ENCODE results near the gene GJA1. TPM values are rescaled to one million over a fixed set of nuclear protein-coding genes. Genes with fewer than 3 reads are reported as not detected.

The GJA1 gene
- total and polyA plus RNA-seq, 2 of the 4 experiments (the other 2 are of a cell fraction): 180 to 323 TPM

GRCh38 chr6:121436960-121437850, 1.8 kb downstream of the GJA1 start:
- Histone ChIP-seq H2AK5ac (ENCODE audit: low read depth, low read length) (peak overlapping the region; percentile 86), H3K4me3 (ENCODE audit: insufficient read depth, low read depth, low read length) (peak overlapping the region; percentile 89), H3K23ac (ENCODE audit: low read depth, low read length) (peak overlapping the region; percentile 97), H3K56ac (ENCODE audit: extremely low read depth, insufficient read depth, low read length) (peak overlapping the region; percentile 99), H2BK20ac (ENCODE audit: low read depth, low read length) (peak overlapping the region; percentile 68), H3K9me3 (ENCODE audit: control insufficient read depth, insufficient read depth, low read length) (no peaks in the 10 kb centered on the region), H4K5ac (ENCODE audit: low read depth, low read length) (peak overlapping the region; percentile 83), H4K91ac (ENCODE audit: insufficient read depth, low read depth, low read length) (peak overlapping the region; percentile 96), H3K4ac (ENCODE audit: low read depth, low read length) (peak overlapping the region; percentile 97), H3K4me2 (ENCODE audit: low read depth, low read length) (peak overlapping the region; percentile 95), H2BK5ac (ENCODE audit: low read depth, low read length, poor library complexity, severe bottlenecking) (peak overlapping the region; percentile 93), H2BK15ac (ENCODE audit: low read depth, low read length) (peak overlapping the region; percentile 80; the same call in 2 of the 3 replicates), H4K20me1 (ENCODE audit: insufficient read depth, low read length) (peaks cover 24% of the 10 kb centered on the region), H2BK120ac (ENCODE audit: low read depth, low read length) (peak overlapping the region; percentile 82), H3K36me3 (ENCODE audit: control insufficient read depth, insufficient read depth, low read length) (peaks cover 5% of the 10 kb centered on the region), H3K9me1 (ENCODE audit: insufficient read depth, low read length) (peaks cover 3% of the 10 kb centered on the region; the same call in 1 of the 2 replicates), H3K4me1 (ENCODE audit: control insufficient read depth, insufficient read depth, low read length) (peaks cover 10% of the 10 kb centered on the region), H3K27ac (ENCODE audit: insufficient read depth, low read length) (peak overlapping the region; percentile 96), H2AK9ac (replicated peaks; ENCODE audit: low read depth, low read length, poor library complexity) (peak overlapping the region; percentile 80), H3K14ac (replicated peaks; ENCODE audit: low read depth, low read length) (peak overlapping the region; percentile 95), H3K18ac (ENCODE audit: low read depth, low read length) (peak overlapping the region; percentile 96), H3K27me3 (ENCODE audit: control insufficient read depth, insufficient read depth, low read length) (no peaks in the 10 kb centered on the region), H3K9ac (ENCODE audit: low read depth, low read length) (peak overlapping the region; percentile 98), H2AFZ (replicated peaks; ENCODE audit: low read length, poor library complexity) (peak overlapping the region; percentile 78), H3K79me1 (ENCODE audit: low read depth in 1 of 2, low read length in 2 of 2) (peaks cover 0 to 20% of the 10 kb centered on the region in 2 experiments; a peak in 2 of 4 replicates), H4K8ac (ENCODE audit: low read depth in 2 of 2, low read length in 2 of 2) (peak overlapping the region; percentile 82 to 88)
- in situ Hi-C loops (cut with MboI; ENCODE audit: low sequenced_read_pairs) (loop anchor here (5.0 to 10.0 kb wide), 2 partner anchors 158 to 410 kb away; no protein-coding TSS in a partner anchor), intact Hi-C loops (cut with micrococcal nuclease) (loop anchor here (1.0 to 5.0 kb wide), 6 partner anchors 65 to 675 kb away; no protein-coding TSS in a partner anchor), dilution Hi-C loops (cut with HindIII; ENCODE audit: low sequenced_read_pairs, unreplicated experiment) (no loop called here)
- ChIA-PET CTCF (interaction anchor here (0.6 to 2.1 kb wide), 4 partner anchors 413 to 747 kb away, joined by 3 to 11 read pairs (median 4); no protein-coding TSS in a partner anchor), POLR2A (ENCODE audit: unreplicated experiment) (interaction anchor here (0.7 to 1.5 kb wide), 4 partner anchors 53 to 414 kb away, joined by 3 to 6 read pairs (median 3); no protein-coding TSS in a partner anchor)
- BruUV-seq (replicated peaks): no TSS peak
- DNase-seq (peak; percentile 40), ATAC-seq (ENCODE audit: low read depth) (peak; percentile 31)
- TF ChIP-seq CEBPB (IDR thresholded peaks at IDR 0.05; ENCODE audit: low read depth, low read length) (no peak), MXI1 (IDR thresholded peaks at IDR 0.05; ENCODE audit: borderline replicate concordance, low read depth, low read length) (peak; percentile 24; the same call in 1 of the 2 replicates)
- WGBS, 2 experiments (ENCODE audit: extremely low coverage in 2 of 2, insufficient read length in 1 of 2): 0% methylated on average over 13 of the region's 45 CpGs; no CpG with 5 or more reads in 1 of the 2 experiments

Measured in IMR-90 (cell line).